B cell (primary cell): ENCODE measurements around the gene GYPC. TPM values are rescaled to one million over a fixed set of nuclear protein-coding genes. Genes with fewer than 3 reads are reported as not detected.

ENCODE experiments used
- ATAC-seq: fragments of 200-7000 bp; cut with Tn5 transposase; one replicate; pipeline ENCODE4 v1.10.0; 2021; ENCODE audit warnings: low read depth, mild to moderate bottlenecking, moderate number of reproducible peaks, moderate library complexity
- CTCF ChIA-PET: fragments of 350-600 bp; sonication (Branson Sonifier 250); formaldehyde crosslinking; loops from one replicate; lab custom pipeline; 2021; ENCODE audit warnings: antibody characterized with exemption, inconsistent platforms; lab: Charles Lee
- POLR2A ChIA-PET: fragments of 350-600 bp; sonication (Branson Sonifier 250); formaldehyde crosslinking; loops from one replicate; lab custom pipeline; 2021; ENCODE audit warnings: antibody characterized with exemption; lab: Charles Lee
- DNase-seq: peaks from one replicate; pipeline ENCODE4 v3.0.0; 2013
- H2AFZ ChIP-seq: 2 replicates; pipeline ENCODE4 v1.6.1; 2012; ENCODE audit warnings: mild to moderate bottlenecking, low read depth, low read length; ENCODE audit not compliant: insufficient read depth, poor library complexity, severe bottlenecking
- H3K27ac ChIP-seq, 2 donors: 1 replicate in 1 of 2; 2 replicates in 1 of 2; pipeline ENCODE4 v1.5.1; 2012 to 2013; ENCODE audit warnings: low read length in 2 of 2, mild to moderate bottlenecking in 2 of 2, moderate library complexity in 1 of 2
- H3K27me3 ChIP-seq, 4 experiments: fragments of 200-600 bp in 1 of 4; sonication (generic) in 1 of 4; replicated peaks in 1 of 4; 1 replicate in 2 of 4; 2 replicates in 2 of 4; pipeline versions ENCODE4 v1.6.1 to v1.7.0; 2013 to 2016; ENCODE audit warnings: low read length in 3 of 4, mild to moderate bottlenecking in 2 of 4, mixed read lengths in 1 of 4, moderate library complexity in 1 of 4; ENCODE audit not compliant: insufficient read depth in 4 of 4, control insufficient read depth in 3 of 4; ENCODE audit errors: control extremely low read depth in 1 of 4
- H3K36me3 ChIP-seq, 2 experiments: replicated peaks in 1 of 2; 1 replicate in 1 of 2; 2 replicates in 1 of 2; pipeline versions ENCODE4 v1.6.1 to v1.7.1; 2013; ENCODE audit warnings: low read length in 1 of 2; ENCODE audit not compliant: insufficient read depth in 2 of 2, control insufficient read depth in 1 of 2; ENCODE audit errors: control extremely low read depth in 1 of 2, extremely low read depth in 1 of 2
- H3K4me1 ChIP-seq, 2 donors: fragments of 200-600 bp in 1 of 2; sonication (generic) in 1 of 2; 1 replicate in 1 of 2; 2 replicates in 1 of 2; pipeline versions ENCODE4 v1.5.1 to v1.6.1; 2013 to 2017; ENCODE audit warnings: low read length in 2 of 2; ENCODE audit not compliant: control insufficient read depth in 2 of 2, insufficient read depth in 2 of 2
- H3K4me2 ChIP-seq: replicated peaks from 2 replicates; pipeline ENCODE3; 2012; ENCODE audit warnings: mild to moderate bottlenecking, low read depth, low read length; ENCODE audit not compliant: poor library complexity, severe bottlenecking
- H3K4me3 ChIP-seq, 5 experiments: fragments of 200-600 bp in 1 of 5; sonication (generic) in 1 of 5; 1 replicate in 3 of 5; 2 replicates in 2 of 5; pipeline versions ENCODE4 v1.5.1 to v1.7.0; 2011 to 2016; ENCODE audit warnings: low read length in 4 of 5, mild to moderate bottlenecking in 4 of 5, low read depth in 2 of 5, control low read depth in 1 of 5, moderate library complexity in 1 of 5; ENCODE audit not compliant: insufficient read depth in 1 of 5; ENCODE audit errors: control extremely low read depth in 1 of 5, extremely low read depth in 1 of 5
- H3K79me2 ChIP-seq: fragments of 200-600 bp; sonication (generic); one replicate; pipeline ENCODE4 v1.6.0; 2016; ENCODE audit warnings: low read length; ENCODE audit not compliant: control insufficient read depth, insufficient read depth
- H3K9ac ChIP-seq: fragments of 200-600 bp; sonication (generic); 2 replicates; pipeline ENCODE4 v1.6.1; 2017; ENCODE audit warnings: mild to moderate bottlenecking, low read length, moderate library complexity
- H3K9me3 ChIP-seq, 3 donors: one replicate each; pipeline versions ENCODE4 v1.6.1 to v1.7.1; 2013; ENCODE audit warnings: low read length in 2 of 3; ENCODE audit not compliant: control insufficient read depth in 2 of 3, insufficient read depth in 1 of 3; ENCODE audit errors: control extremely low read depth in 1 of 3
- H4K20me1 ChIP-seq: 2 replicates; pipeline ENCODE4 v1.6.0; 2012; ENCODE audit warnings: mild to moderate bottlenecking, low read length; ENCODE audit not compliant: insufficient read depth, control insufficient read depth, poor library complexity, severe bottlenecking
- H3K27ac Mint-ChIP-seq: one replicate; pipeline ENCODE4 v1.8.0; 2021; ENCODE audit warnings: mixed read lengths
- H3K27me3 Mint-ChIP-seq: one replicate; pipeline ENCODE4 v1.8.0; 2021; ENCODE audit warnings: mixed read lengths
- H3K4me1 Mint-ChIP-seq: one replicate; pipeline ENCODE4 v1.8.0; 2021; ENCODE audit warnings: mixed read lengths
- H3K4me3 Mint-ChIP-seq: one replicate; pipeline ENCODE4 v1.8.0; 2021; ENCODE audit warnings: mixed read lengths
- H3K9me3 Mint-ChIP-seq: one replicate; pipeline ENCODE4 v1.8.0; 2022; ENCODE audit warnings: mixed read lengths; ENCODE audit not compliant: insufficient read depth
- CTCF ChIP-seq: fragments of 200-600 bp; IDR thresholded peaks from one replicate; pipeline ENCODE4 v1.8.0; 2022; ENCODE audit warnings: antibody characterized with exemption, mild to moderate bottlenecking
- EZH2 ChIP-seq: IDR thresholded peaks from 2 replicates; pipeline ENCODE4 v1.6.1; 2012; ENCODE audit warnings: borderline replicate concordance, low read depth, mild to moderate bottlenecking, moderate library complexity, low read length; ENCODE audit not compliant: insufficient read depth, poor library complexity, severe bottlenecking
- WGBS: methylation state at CpG from one replicate; pipeline ENCODE4 v1.1.5; 2013; ENCODE audit warnings: missing lambda C conversion rate; ENCODE audit not compliant: insufficient coverage; 5-methylcytosine and 5-hydroxymethylcytosine counted together
- intact Hi-C: fragments of 100-400 bp; cut with micrococcal nuclease; formaldehyde crosslinking; loops from one replicate; pipeline ENCODE4 v1.10.0; 2022
- polyA plus RNA-seq: library from polyadenylated mRNA; depleted of rRNA; stranded (reverse); fragments of >200 nt; gene quantifications from 2 replicates; pipeline ENCODE4 v1.2.3, GENCODE V29; 2012
- total RNA-seq, 2 donors: library from RNA; stranded (reverse); fragments of 120-200 nt in 1 of 2; gene quantifications; 1 replicate in 1 of 2; 2 replicates in 1 of 2; pipeline versions ENCODE4 v1.2.3 to v1.2.4, GENCODE V29; 2013 to 2022

The GYPC gene
- total and polyA plus RNA-seq, 2 donors (not counting 1 experiment from before 2014, with no cell fraction given), result 48.8 to 111 TPM

GRCh38 chr2:126674075-126674744, 18.3 kb downstream of the GYPC start:
- Histone ChIP-seq H3K4me2 (no peak overlapping the region), H3K9ac (no peak overlapping the region), H3K4me3 (no peak overlapping the region), H2AFZ (no peak overlapping the region), H3K27ac (no peak overlapping the region), H3K79me2 (peaks cover 91% of the 10 kb centered on the region), H3K9me3 (peaks cover 0 to 21% (median 9%) of the 10 kb centered on the region in 3 donors), H3K4me1 (no peaks in the 10 kb centered on the region), H3K36me3 (peaks cover 0 to 41% of the 10 kb centered on the region in 2 experiments), H3K27me3 (no peaks in the 10 kb centered on the region), H4K20me1 (peaks cover 48% of the 10 kb centered on the region)
- peaks cover 7% of the 10 kb centered on the region for H3K9me3 Mint-ChIP-seq
- intact Hi-C loops, result no loop called here
- no peak for ATAC-seq
- TF ChIP-seq CTCF, result no peak
- no peak for TF ChIP-seq EZH2
- no peak overlapping the region for H3K4me3 Mint-ChIP-seq
- H3K27me3 Mint-ChIP-seq, result no peaks in the 10 kb centered on the region
- WGBS, result 78% methylated on average over 6 of the region's 11 CpGs
- POLR2A ChIA-PET, result no interaction called here
- no peak overlapping the region for H3K27ac Mint-ChIP-seq
- DNase-seq, result no peak
- H3K4me1 Mint-ChIP-seq, result peaks cover 5% of the 10 kb centered on the region
- CTCF ChIA-PET, result no interaction called here

- no peak overlapping the region for H3K9ac ChIP-seq
- Mint-ChIP-seq H3K9me3 (peaks cover 7% of the 10 kb centered on the region), H3K27me3 (no peaks in the 10 kb centered on the region), H3K4me3 (no peak overlapping the region), H3K27ac (no peak overlapping the region), H3K4me1 (peaks cover 5% of the 10 kb centered on the region)
- no peak overlapping the region for H3K4me2 ChIP-seq
- no peak overlapping the region for H3K27ac ChIP-seq
- ATAC-seq (no peak), DNase-seq (no peak)
- H3K79me2 ChIP-seq, result peaks cover 77% of the 10 kb centered on the region
- peaks cover 0 to 21% (median 9%) of the 10 kb centered on the region in 3 donors for H3K9me3 ChIP-seq
- no peak for TF ChIP-seq EZH2
- no peak overlapping the region for H2AFZ ChIP-seq
- POLR2A ChIA-PET, result no interaction called here
- no CpG with 5 or more reads among the region's 5 CpGs for WGBS
- H3K27me3 ChIP-seq, result no peaks in the 10 kb centered on the region
- CTCF ChIA-PET, result no interaction called here
- intact Hi-C loops, result no loop called here
- H3K4me1 ChIP-seq, result no peaks in the 10 kb centered on the region
- H3K4me3 ChIP-seq, result no peak overlapping the region
- peaks cover 38% of the 10 kb centered on the region for H4K20me1 ChIP-seq
- peaks cover 0 to 38% of the 10 kb centered on the region in 2 experiments for H3K36me3 ChIP-seq
These were observed 19.7 kb downstream of the GYPC start for GRCh38 chr2:126675637-126676036.
